Middle frontal gyrus (tissue), 1 donor: Measurements from ENCODE around the gene SLC4A5.
"Not testable (repeated sequence)": the region's sequence is repeated elsewhere in the genome, so short reads cannot be mapped to it uniquely, and the experiment has no call there.

Experiments
- DNase-seq: peaks from one replicate; pipeline ENCODE4 v3.0.0-alpha.2; 2015; ENCODE audit warnings: low spot score; ENCODE audit errors: extremely low spot score

The SLC4A5 gene

DNA sequence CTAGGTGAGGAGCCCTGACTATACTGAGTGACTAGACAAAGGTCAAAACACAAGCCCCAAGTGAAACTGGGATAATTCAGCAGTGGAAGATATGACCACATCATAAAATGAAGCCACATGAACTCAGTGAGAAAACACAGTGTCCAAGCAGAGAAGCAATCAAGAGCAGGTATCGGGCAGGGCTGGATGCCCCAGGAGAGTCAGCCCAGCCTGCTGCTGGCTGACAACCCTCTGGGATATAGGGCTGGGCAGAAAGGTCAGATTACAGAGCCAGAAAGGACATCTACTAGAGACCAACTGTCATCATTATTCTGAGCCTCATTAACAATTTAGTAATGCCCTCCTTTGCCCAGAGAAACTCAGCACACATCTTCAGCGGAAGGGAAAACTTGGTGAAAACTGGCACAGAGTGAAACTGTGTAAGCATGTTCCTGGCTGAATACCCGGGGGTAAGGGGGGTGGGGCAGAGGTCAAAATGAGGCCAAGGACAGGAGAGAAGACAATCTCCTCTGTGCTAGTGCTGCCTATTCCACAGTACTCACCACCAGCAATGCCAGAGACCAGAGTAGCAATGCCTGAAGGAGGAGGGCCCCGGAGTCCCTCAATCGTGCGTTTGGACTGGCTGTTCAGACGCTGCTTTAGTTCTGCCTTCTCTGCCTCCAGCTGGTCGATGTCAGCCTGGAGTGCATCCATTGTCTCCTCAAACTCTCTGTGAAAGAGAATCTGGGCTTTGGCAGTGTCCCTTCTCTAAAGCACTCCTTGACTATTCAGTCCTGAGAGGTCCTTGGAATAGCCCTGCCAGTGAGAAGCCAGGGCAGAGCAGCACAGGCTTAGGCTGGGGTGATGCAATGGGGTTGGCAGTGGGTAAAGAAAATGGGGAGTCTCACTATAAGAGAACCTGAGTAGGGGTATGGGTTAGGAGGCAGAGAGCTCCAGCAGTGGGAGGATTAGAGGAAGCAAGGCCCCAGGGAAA lies 21.6 kb upstream of the SLC4A5 start:
- no peak for DNase-seq

DNA sequence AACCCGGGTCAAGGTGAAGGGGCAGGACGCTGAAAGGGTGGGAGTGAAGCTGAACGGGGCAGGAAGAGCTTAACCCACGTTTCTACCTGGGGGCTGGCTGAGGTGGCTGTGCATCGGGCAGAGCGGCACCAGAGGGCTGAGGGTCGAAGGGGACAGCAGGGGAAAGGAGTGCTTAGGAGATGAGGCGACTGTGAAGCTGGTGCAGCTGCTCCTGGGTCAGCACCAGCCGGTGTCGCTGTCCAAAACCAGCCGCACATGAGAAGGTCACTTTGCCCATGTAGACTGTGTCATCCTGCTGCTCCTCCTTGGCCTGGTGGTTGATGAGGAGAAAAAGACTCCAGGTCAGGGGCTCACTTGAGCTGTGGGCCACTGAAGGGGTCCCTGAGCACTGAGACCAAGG lies 18.1 kb upstream of the SLC4A5 start:
- DNase-seq, result no peak

DNA sequence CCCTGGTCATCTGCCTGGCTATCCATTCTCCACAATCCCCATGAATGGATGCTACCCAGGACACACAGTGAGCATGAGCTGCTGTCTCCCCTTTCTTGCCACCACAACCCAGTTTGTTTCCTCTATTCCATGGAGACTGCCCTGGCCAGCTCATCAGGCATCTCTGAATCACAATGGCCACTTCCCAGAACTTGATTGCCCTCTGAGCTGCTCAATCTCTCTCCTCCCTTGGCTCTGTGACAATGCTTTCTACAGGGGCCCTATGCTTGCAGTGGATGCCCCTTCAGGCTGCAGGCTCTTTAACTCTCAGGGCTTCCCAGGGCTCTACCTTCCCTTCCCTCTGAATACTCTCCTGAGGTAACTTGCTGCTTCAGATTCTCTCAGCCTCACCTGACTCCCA lies 14.4 kb upstream of the SLC4A5 start:
- DNase-seq, result no peak

DNA sequence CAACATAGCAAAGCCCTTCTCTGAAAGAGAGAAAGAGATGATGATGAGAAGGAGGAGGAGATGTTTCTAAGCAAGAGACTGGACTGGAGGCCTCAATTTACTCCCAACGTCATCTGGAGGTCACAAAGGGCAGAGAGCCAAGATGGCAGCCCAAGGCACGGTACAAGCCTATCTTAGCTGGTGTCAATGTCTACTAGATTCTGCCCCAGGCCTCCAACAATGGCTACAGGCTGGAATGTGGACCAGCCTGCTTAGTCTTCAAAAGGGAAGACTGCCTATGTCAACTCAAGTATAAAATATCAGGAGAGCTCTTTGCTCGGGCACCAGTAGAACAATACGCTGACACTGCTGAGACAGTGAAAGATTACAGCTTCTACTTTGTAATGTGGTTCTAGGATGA lies 6.7 kb upstream of the SLC4A5 start:
- no peak for DNase-seq

DNA sequence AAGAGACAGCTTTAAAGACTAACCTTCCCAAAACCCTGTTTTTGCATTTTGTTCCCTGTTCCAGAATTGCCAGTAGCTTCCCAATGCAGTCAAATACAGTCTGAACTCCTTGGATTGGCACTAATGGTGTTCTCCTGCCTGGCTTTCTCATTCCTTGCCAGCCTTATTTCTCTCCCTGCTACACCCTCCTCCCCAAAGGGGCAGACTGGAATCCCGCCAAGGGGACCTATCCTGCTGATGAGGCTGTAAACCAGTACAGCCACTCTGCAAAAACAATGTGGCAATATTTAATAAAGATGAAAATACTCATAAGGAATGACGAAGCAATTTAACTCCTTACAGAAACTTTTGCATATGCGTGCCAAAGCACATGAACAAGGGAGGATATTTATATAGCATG lies 4.5 kb upstream of the SLC4A5 start:
- DNase-seq, result no peak

DNA sequence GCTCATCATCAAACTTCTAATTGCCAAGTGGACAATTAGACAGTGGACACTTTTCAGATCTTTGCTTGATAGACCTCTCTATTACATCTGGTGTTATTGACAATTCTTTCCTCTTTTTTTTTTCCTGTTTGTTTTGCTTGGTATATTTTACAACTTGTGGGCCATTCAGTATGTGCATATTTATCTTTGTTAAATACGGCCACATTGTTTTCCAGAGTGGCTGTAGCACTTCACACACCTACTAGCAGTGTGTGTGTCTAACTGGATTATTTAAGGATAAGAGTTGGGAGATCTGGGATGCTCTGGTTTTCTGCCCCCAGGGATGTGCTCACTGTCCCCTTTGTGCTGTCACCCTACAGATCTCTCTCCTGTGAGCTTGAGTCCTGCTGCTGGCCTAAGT lies 4.1 kb upstream of the SLC4A5 start:
- no peak for DNase-seq

DNA sequence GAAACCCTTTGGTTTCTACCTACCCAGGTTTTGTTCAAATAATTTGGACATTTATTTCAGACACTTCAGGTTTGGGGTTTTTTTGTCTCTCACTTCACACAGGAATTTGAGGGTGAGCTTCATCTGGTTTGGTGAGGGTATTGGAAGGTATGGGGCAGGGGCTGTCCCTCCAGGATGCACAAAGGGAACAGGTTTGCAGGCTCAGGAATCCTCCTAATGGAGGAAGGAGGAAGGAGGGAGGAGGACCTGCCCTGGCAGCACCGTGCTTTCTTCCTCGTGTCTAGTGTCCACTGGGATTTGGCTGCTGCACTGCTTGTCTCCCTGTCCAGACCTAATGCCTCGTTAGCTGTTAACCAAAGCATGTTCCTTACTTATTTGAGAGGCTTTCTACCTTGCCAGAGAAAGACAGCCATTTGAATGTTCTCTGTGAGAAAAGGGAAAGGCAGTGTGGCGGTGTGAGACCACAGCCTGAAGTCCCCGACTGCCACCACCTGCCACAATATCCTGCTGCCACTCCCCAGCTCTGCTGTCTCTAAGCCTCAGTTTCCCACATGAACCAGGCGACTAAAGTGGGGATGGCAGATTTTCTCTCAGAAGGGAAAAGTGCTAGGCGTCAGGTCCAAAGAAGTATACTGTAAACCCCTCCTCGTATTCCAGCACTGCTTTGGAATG lies 2.2 kb upstream of the SLC4A5 start:
- no peak for DNase-seq

DNA sequence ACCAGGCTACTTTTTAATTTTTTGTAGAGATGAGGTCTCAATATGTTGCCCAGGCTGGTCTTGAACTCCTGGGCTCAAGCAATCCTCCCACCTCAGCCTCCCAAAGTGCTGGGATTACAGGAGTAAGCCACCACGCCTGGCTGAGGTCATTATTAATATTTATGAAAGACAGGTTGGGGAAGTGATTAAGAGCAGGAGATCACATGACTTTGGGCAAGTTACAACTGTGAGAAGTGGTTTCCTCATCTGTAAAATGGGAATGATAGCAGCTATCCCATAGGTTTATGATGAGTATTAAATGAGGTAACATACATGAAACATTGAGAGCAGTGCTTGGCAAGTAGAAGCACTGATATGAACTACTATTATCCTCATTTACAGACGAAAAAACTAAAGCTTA lies 7.0 kb downstream of the SLC4A5 start:
- not testable (repeated sequence) for DNase-seq

DNA sequence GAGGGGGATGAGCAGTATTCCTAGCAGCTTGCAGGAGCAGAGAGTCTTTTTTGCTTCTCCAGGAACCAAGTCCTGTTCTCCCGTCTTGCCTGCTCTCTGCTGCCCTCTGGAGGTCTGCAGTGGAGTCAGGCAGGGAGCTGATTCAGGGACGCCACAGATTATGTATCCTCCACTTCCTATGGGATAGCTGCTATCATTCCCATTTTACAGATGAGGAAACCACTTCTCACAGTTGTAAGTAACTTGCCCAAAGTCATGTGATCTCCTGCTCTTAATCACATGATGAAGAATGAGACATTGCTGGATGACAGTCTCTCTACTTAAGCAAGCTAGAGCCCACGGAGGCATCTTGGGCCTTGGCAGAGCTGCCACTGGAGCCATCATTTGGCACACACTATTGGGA lies 8.3 kb downstream of the SLC4A5 start:
- peak; percentile 50 for DNase-seq

DNA sequence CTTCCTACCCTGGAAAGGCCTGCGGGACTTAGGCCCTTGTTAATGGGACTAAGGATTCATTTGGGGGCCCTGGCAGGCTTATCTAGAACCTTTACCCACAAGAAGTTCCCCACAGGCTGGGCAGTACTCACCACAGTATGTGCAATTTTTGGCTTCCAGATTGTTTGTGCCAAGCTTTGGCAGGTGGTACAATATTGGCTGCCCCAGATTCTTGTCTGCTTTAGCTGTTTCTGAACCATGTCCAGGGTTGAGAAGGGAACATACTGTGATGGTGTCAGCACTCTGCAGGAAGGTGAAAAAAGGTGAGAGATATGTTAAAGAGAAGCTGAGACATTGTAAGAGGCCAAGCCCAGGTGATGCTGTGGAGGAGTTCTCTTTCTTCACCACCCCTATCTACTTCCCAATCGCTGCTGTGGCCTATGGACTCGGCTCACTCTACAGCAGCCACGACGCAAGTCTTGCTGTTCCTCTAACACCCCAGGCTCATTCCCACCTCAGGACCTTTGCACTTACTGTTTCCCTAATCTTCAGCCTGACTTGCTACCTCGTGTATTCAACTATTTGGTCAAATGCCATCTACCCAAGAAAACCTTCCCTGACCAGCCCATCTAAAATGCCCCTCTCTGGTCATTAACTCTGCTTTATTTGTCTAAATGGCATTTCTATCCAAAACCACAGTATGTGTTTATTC lies 9.2 kb downstream of the SLC4A5 start:
- no peak for DNase-seq

DNA sequence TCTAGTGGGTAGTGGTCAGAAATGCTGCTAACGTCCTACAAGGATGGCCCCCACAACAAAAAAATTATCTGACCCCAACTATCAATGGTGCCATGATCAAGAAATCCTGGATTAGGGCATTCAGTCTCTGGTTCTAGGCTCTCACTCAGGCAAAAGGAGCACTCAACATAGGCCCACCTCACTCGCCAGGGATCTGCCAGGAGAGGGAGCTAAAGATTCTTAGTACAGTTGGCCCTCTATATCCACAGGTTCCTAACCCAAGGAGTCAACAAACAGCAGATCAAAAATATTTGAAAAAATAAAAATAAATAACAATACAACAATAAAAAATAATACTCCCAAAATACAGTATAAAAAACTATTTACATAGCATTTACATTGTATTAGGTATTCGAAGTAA lies 10.0 kb downstream of the SLC4A5 start:
- no peak for DNase-seq

DNA sequence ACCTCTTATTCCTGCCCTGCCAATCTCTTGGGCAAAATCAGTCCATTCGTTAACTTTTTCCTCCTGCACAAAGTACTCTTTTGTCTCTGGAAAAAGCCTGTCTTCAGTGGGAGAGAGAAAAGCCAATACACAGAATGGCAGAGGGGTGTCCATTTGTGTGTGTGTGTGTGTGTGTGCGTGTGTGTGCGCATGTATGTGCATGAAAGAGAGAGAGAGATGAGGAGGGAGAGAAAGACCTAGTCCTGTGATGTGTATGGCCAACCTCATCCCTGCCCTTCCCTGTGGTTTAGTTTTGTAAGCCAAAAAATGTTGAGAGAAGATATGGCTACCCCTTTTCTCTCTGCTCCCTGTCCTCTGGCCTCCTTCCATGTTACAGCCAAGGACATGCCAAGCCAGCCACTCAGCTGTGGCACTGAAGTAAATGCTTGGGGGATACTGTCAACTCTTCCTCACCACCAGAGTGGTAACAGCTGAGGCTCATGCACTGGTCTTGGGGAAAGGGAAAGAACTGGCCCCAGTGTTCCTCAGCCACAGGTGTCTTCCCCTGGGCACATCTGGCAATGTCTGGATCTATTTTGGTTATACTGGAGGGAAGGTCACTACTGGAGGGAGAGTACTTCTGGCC lies 10.6 kb downstream of the SLC4A5 start:
- DNase-seq, result no peak

DNA sequence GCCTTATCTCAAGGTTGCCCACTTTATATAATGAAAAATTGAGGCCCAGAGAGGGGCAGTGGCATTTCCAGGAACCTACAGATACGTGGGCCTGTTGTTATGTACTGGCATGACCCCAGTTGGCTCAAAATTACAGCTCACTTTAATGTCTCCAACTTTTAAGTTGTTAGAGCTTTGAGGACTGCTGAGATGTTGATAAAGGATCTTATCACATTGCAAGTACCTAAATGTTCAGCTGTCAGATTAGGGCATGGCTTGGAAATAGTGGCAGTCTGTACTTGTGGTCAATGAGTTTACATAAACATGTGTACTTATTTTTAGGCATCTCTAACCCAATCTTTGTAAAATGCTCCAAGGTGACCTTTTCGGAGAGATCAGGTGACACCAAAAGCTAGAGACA lies 14.6 kb downstream of the SLC4A5 start:
- DNase-seq, result no peak

DNA sequence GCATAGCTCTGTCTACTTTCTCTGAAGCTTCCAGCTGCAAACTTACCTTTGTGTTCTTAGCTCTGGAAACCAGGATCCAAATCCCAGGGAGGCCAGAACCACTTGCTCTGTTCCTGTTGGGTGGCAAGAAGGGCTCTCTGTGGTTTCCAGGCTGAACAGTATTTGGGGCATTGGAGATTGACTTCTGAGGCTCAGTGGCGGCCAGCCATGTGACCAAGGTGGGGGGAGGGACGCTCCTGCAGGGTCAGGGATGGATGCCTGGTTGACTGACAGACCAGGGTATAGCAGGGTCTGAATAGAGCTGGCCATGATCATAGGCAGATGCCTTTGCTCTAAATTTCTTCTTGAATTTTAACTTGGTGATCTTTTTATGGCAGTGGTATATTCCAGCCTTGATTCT lies 15.1 kb downstream of the SLC4A5 start:
- no peak for DNase-seq

DNA sequence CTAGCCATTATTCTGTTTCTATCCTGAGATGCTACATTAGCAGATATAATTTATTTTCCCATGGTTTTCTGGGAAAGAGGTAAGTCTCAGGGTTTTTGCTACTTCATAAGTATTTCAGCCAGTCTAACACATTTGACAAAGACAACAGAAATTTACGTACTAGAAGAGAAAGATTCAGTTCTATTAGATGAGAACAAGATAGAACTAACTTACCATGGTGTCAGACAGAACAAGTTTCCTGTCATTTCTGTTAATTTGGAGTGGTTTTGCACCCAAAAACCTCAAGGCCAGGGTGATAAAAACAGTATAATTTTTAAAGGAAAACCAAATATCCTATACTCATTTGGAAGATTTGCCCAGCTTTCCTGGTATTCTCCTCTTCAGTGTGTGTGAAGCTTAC lies 15.6 kb downstream of the SLC4A5 start:
- no peak for DNase-seq

DNA sequence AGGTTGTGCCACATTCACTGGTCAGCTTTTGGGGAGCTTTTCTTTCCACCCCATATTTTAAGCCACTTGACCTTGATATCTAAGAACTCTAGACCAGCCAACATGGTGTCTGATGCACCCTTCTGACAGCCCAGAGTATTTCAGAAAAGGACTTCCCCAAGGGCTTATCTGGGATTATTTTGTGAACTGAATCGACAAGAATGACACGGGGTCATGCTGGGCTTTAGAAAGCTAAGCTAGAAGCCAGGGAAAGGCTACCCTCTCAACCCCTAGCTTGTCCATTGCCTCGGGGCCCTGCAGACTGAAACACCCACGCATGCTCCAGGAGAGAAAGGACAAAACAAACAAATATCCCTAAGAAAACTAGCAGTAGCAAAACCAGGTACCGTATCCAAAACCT lies 16.0 kb downstream of the SLC4A5 start:
- no peak for DNase-seq

DNA sequence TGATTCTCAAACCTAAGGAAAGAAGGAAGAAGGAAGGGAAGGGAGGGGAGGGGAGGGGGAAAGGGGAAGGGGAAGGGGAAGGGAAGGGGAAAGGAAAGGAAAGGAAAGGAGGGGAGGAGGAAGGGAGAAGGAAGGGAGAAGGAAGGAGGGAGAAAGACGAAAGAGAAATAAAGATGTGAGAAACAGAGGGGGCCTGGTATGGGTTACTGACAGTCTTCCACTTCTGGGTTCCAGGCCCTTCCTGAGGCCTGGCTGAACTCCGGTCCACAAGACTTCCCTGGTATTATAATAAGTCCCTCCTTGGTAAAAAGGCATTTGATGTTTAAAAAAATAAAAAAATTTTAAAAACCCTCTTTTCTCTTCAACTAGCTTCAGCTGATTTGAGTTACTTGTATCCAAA lies 17.4 kb downstream of the SLC4A5 start:
- no peak for DNase-seq

DNA sequence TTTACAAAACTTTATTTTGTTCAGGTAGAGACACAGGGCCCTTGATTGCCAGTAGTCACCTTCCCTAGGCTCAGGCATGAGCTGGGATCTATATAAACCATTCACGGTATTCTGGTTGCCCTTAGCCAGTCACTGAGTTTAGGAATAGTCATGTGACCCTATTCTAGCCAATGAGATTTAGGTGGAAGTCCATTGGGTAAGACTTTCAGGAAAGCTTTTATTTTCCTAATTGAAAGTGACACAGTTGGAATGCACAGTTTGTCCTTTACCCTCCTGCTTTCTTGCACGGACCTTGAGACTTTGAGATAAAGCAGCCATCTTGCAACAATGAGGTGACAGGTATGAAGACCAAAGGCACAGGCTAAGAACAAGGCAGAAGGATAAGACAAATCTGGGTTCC lies 21.5 kb downstream of the SLC4A5 start:
- no peak for DNase-seq

DNA sequence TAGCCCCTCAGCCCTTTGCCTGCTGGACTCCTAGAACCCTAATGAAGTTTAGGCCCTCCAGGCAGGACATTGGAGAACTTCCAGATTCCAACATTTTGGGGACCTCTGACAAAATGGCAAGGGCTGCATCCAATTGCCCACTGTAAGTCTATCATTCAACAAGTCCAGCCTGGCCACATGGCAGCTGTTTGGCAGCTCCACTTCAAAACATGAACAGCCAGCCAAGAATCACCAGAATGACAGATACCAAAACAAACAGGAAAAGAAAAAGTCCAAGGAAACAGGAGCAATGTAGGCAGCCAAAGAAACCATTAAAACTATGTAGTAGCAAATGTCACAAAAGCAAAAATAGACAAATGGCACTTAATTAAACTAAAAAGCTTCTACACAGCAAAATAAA lies 25.5 kb downstream of the SLC4A5 start:
- DNase-seq, result no peak

DNA sequence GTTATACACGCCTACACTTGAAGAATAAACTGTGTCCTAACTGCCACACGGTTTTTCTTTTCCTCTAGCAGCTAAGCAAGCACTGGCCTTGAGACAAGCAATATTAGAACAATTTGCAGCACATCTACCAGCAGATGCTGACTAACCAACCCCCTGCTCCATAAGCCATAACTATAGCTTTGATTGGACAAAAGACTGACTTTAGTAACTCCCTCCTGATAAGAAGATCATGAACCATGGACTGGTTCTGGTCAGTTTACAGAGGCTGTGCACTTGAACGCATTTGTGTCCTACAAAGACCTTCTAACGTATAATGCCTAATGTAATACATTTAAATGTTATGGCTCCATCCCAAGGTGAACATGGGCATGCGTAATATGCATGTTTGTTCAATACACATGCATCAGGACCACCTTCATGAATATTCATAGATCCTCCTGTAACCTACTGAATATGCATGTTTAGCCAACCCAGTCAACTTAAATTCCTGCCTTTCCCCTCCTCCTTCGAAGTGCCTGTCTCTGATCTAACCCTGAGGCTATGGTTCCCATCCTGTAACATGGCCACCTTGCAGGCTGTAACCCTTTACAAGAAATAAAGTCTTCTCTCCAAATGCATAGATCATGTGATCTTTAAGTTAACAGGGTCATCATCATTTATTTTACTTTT lies 26.5 kb downstream of the SLC4A5 start:
- no peak for DNase-seq

DNA sequence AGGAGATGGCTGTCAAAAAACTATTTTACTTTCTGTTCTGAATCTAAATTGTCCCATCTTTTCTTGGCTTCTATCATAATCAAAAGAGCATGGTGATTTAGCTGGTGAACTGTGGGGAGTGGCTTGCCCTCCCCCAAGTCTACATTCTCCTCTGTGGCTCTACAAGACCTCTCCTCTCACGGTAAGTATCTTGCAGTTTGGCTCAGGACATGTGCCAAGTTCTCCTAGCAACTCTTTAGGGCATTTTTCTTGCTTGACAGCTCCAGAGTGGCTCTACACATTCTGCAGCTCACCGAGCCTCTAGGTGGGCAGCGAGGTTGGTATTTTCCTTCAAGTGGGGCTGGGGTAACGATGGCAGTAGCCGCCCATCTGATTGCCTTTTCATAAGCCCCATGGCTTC lies 29.1 kb downstream of the SLC4A5 start:
- DNase-seq, result no peak
